ENCODE measurements around the gene GPR171.

GPR171 gene

DNA sequence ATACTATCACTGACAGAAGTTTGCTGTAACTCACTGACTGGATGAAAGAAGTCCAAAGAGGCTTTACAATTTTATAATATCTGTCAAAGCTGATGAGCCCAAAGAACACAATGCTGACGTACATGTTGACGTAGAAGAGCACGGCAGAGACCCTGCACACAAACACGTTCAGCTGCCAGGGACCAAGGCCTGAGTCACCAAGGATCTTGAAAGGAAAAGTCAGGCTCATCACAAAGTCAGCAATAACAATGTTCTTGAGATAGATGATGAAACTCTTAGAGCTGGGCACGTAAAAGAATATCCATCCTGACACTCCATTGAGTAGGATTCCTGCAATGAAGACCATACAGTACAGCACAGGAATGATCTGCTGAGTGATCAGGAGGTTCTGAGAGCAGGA is 10.9 kb upstream of the GPR171 start:
- DNase-seq (ENCODE audit: low read depth in 3 of 3) = no peak

DNA sequence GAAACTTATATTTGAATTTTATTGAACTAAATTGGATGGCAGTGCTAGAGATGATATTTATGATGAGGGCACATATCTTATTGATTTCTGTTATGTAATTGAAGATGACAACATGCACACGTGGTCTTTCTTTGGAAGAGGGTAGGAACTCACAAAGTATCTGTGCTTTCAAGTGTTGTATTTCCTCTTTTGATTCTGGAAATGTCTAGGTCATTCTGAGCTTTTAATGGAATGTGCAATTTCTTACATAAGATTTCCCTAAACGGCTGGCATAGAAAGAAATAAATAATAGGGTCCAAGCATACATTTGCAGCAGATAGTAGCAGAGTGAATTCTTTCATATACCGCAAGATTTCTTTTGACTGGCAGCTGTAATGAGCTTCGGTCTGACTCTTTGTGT is 10.1 kb upstream of the GPR171 start:
- DNase-seq (ENCODE audit: low read depth in 3 of 3) = no peak

DNA sequence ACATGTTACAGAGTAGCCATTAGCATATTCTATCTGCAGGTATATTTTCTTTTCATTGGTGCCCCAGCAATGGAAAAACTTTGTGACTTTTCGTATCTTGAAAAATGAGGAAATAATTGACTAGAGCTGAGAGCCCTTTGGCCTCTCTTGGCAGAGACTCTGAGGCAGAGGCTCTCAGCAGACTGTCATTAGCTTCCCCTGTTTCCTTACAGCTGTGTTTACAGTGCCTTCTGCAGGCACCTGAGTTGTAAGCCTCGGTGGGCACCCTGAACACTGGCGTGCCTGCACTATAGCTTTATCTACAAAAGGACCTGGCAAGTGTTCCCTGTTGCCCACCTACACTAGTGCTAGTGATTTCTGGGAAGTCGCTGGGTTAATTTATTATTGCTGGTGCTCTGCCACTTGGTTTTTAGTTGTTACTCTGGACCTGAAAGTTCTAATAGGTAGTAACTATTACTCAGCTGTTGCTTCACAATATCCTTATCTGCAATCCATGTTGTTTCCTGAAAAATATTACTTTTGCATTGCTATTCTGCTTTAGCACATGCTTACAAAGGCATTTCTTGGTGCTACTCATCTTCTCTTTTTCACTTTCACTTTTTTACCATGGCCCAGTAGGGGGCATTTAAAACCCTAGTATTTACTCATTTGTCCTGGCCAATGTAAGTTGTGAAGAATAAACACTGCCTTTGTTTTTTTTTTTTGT is 7.8 kb upstream of the GPR171 start:
- DNase-seq (ENCODE audit: low read depth in 3 of 3) = no peak

DNA sequence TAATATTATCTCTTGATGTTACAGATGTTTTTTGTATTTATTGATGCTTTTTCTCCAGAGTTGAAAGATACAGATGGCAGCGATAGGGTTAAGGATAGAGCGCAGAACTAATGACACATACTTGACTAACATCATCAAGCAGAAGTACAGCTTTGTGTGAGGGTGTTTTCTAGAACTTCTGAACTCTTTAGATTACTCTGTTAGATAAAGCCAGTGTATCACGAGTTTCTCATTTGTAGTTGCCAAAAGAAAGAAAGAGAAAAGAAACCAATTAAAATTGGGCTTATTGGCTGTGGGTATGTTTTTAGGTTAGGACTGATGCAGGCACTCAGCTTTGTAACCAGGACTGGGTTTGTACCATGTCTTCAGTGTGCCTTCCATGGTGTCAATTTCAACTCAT is 6.6 kb upstream of the GPR171 start:
- no peak for DNase-seq (ENCODE audit: low read depth in 3 of 3)

DNA sequence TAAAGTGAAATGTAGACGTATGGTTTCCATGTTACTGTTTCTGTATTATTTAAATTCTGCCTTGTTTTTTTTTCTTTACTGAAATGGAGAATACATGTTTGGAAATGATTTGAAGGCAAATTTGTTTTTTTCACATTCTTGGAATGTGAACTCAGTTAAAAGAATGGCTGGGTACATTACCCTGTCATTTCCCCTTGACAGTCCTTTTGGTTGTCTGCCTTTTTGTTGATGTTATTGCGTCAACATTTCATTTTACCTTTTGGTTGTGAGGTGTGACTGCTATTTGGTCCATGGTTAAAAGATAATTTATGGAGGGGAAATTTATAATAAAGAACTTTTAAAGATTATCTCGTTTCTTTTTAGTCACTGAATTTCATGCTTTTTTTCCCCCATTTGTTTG is 3.2 kb upstream of the GPR171 start:
- no peak for DNase-seq (ENCODE audit: low read depth in 3 of 3)

DNA sequence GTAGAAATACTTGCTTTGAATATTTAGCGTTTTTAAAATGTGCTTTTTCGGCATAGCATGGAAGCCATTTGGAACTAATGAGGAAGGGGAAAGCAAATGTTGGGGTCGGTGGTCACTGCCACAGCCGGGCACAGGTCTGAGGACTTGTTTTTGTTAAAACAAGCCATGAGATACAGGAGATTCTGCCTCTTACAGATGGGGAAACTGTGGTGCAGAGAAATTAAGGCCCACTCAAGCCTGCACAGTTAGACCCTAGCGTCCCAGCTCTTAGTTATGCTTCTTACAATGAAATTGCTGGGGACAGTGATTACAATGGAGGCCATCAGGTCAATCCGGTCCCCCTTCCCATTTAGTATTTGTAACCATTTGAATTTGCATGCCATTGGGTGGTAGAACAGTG is 2.5 kb upstream of the GPR171 start:
- no peak for DNase-seq (ENCODE audit: low read depth in 3 of 3)

DNA sequence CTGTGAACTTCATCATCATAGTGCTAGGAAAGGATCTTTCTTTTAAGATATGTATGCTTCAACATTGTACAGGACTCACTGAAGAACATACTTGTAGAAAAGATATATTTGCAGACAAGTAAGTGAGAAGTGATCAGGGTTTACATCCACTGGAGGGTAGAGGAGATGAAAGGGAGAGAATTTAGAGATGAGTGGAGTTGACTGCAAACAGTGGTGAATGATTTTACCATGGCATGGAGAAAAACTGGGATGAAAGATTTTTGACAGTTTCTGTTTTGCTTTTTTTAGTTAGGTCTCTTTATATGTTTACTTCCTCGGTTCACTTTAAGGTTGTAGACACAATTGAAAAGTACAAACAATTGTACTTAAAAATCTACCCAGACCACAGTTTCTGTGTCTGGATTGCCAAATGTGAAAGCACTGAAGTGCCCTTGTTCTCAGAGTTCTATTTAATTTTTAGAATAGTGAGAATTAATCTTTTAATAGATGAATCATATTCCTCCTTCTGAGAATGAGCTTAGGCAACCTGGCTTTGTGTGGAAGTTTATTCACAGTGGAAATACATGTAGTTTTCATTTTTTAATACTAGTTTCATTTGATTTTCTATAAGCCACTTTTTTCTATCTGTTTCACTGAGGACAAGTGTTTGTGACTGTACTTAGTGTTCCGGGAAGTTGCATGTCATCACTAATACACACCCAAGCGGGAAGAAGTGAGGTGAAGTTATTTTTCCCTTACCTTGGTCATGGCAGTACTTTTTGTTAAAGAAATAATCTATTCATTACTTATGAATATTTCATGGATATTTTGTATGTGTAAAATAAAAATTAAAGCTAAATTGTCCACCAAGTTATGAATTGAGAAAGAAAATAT is 1.8 kb upstream of the GPR171 start:
- DNase-seq (ENCODE audit: low read depth in 3 of 3) = no peak

DNA sequence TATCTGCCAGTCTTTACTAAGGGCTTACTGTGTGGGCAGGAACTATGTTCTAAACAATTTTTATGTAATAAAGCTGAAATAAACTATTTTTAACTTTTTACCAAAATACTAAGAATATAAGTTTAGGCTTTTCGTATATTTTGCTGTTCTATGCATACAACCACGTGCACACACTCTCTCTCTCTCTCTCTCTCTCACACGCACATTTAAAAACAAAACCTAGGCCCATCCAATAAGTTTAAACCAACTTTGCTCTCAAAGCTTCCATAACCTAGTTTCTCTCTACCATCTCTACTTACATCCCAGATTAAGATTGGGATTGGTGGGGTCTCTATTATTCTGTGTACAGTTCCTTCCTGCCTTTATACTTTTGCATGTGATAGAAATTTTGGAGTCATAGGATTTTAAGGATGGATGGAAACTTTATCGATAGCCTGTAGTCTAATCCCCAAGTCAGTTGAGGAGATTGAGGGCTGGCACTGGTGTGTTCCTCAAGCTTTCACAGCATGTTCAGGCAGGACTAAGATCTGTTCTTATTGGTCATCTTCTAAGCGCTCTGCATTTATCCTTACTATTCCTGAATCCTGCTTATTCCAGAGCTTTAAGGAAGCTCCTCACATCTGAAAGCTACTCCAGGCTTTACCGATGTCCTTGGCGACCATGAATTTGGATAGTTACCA is 1.8 kb downstream of the GPR171 start:
- DNase-seq (ENCODE audit: low read depth in 3 of 3) = no peak

DNA sequence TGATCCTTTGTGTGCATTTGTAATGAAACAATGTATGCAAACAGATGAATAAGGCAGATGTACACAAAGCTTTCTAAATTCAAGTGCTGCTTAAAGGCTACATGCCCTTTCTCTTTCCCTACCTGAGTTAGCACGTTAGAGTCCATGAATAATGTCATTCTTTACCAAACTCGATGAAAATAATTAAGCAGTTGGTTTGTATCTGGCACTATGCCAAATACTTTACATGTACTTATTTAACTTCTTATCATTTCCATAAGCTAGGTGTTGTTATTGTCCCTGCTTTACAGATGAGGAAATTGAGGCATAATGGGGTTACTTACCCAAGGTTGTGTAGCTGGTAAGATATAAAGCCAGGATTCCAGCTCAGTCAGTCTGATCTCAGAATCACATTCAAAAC is 2.4 kb downstream of the GPR171 start:
- DNase-seq (ENCODE audit: low read depth in 3 of 3) = no peak

DNA sequence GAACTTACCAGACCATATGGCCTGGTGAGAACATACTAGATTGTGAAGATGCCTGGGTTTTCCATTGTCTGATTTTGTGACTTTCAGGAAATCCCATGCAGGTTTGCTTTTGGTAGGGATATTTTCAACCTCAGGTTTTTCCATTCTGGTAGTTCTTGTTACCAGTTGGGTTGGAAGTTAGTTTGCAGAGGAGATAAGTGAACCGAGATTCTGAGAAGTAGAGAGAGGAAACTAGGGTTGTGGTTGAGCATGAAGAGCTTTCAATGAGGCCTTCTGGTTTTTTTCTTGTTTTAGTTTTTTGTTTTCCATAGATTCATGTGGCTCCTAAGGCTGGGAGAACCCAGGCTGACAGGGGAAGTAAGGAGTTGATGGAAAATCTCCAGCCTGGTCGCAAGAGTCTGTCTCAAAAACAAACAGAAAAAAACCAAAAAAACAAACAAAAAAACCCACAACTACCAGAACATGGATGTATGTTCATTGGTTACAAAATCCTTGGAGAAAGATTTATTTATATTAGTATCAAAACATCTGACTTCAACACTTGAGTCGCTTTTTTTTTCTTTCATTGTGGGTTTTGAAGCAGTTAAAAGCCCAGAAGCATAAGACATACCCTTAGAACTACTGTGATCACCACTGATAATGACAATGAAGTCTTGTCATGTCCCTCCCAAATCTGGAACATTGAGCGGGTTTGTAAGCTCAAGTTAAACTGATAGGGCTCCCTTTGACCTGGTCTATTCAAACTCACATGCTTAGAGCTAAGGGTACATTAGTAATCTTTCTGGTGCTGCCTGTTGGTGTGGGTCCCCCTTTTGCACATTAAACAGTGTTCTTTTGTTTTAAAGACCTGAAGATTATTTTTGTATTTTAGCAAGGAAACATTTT is 3.2 kb downstream of the GPR171 start:
- no peak for DNase-seq (ENCODE audit: low read depth in 3 of 3)

DNA sequence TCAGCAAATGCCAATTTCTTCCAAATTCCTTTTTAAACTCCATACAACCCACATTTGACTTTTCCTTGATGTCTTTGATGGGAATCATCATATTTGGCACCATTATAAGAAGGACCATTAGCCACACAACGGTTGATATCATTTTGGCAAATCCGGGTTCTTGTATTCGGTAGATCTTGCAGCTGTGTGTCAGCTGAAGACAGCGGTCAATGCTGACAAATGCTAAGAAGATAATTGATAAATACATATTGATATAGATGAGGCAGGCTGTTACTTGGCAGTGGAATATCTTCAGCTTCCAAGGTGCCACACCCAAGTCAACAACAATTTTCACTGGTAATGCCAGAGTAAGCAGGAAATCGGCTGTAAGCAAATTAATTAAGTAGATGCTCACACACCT is 4.2 kb downstream of the GPR171 start:
- no peak for DNase-seq (ENCODE audit: low read depth in 3 of 3)

DNA sequence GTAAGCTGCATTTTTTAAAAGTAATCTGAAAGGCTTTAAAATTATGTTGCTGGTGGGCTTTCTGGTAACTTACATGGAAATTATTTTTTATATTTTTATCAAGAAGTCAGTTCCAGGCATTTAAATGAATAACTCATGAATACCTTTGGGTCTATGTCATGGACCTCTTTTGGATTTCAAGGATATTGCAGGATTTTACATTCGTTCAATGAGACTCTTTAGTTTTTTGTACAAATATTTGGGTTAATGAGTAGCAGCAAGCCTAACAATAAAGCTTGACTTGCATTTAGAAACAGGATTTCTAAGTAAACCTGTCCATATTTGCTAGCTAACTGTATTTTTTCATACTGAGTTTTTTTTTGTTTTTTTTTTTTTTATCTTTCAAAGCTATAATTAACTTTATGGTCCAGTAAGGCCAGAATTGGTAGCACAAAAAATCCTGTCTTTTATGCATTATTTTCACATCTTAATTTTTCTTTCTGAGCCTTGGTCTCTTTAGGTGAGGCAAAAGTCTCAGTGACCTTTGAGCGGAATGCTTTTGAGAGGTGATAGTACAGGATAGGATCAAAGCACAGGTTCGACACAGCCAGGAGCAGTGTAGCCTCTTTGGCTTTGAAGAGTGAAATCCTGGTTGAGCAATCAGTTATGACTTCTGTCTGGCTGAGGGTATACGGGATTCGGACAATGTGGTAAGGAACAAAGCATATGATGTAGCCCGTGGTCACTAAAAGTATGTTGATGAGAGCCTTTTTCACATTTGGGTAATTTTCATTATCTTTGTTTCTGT is 4.8 kb downstream of the GPR171 start:
- no peak for DNase-seq (ENCODE audit: low read depth in 3 of 3)

DNA sequence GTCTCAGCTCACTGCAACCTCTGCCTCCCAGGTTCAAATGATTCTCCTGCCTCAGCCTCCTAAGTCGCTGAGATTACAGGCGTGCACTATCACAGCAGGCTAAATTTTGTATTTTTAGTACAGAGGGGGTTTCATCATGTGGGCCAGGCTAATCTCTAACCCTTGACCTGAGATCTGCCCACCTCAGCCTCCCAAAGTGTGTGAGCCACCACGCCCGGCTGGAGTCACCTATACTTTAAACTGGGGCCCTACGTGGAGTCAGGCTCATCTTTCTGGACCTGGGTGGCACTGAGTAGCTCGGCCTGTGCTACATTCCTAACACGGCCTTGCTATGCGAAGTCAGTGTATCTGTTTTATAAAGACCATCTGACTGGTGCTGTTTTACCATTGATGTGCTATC is 5.8 kb downstream of the GPR171 start:
- DNase-seq (ENCODE audit: low read depth in 3 of 3) = no peak

DNA sequence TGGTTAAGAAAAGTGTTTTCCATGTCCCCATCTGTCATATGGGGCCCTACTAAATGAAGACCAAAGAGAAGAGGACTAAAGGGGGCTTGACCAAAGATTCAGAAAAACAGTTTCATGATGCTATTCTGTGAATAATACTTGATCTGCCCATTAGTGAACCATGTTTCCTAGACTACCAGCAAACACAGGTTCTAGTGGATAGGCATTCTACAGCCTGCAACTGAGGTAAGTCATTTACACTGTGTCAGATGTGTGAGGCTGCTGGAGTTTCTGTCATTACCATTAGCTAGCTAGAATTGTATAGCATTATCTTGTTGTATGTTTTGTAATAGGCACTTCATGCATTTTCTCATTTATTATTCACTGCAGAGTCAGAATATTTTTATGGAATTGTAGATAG is 6.6 kb downstream of the GPR171 start:
- DNase-seq (ENCODE audit: low read depth in 3 of 3) = no peak

DNA sequence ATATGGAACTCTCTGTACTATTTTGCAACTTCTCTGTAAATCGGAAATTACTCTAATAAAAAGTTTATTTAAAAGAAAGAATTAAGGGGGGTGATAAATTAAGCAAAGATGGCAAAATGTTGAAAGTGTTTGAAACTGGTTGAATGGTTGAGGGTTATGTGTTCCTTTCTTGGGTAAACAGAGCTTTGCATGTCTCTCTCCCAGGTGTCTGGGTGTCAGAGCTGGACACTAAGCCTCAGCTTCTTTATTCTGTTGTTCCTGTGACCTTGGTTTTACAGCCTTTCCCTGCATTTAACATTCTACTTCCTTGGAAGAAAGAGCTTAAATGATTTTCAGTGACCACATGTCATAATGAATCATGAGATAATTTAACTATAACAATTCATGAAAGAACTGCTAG is 7.2 kb downstream of the GPR171 start:
- DNase-seq (ENCODE audit: low read depth in 3 of 3) = no peak

DNA sequence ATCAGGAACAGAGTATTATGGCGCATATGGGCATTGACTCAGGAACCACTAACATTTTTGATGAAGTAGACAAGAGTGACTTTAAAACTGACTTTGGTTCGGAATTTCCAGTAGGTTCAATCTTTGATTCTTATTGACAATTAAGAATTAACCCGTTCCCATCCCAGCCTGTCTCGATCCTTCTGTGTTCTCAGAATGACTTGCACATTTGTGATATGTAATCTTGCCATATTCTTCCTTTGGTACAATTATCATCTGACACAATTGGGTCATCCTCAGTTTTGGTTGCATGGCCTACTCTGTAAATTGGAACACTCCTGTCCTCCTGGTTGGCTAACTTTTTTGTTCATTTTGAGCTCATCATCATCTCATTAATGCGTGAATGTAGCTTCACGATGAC is 10.5 kb downstream of the GPR171 start:
- DNase-seq (ENCODE audit: low read depth in 3 of 3) = no peak

DNA sequence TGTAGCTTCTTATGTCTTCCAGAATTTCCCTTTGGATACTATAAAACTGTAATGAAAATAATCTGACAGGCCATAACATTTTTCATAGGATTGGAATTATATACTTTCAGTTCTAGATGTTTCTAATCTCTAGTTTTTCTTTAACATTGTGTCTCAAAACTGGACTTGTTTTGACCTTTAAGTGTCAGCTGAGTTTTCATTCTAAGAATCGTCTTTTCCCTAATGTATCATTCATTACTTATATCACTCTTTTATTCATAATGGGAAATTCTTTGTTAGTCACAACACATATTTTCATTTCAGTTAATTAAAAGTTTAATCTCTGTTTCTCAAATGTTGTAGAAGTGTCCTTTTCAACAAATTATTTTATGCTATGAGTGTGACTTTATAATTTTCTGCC is 11.9 kb downstream of the GPR171 start:
- no peak for DNase-seq (ENCODE audit: low read depth in 3 of 3)

DNA sequence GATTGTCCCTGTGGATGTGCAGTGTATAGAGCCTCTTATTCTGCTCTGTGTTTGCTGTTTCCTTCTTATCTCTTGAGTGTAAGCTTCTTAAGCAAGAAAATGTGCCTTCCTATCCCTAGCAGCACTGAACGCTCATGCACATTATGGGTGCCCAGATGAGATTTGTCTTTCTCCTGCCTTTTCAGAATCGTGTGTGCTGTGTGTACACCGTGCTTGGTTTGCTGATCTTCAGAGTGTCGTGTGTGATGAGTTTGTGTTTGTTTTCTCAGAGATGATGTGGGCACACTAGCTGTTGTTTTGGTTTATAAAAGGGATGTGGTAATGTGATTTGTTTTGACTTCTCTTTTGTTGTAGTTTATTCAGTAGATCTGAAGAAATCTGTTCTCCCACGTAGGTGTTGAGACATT is 19.7 kb downstream of the GPR171 start:
- no peak for DNase-seq (ENCODE audit: low read depth in 3 of 3)

DNA sequence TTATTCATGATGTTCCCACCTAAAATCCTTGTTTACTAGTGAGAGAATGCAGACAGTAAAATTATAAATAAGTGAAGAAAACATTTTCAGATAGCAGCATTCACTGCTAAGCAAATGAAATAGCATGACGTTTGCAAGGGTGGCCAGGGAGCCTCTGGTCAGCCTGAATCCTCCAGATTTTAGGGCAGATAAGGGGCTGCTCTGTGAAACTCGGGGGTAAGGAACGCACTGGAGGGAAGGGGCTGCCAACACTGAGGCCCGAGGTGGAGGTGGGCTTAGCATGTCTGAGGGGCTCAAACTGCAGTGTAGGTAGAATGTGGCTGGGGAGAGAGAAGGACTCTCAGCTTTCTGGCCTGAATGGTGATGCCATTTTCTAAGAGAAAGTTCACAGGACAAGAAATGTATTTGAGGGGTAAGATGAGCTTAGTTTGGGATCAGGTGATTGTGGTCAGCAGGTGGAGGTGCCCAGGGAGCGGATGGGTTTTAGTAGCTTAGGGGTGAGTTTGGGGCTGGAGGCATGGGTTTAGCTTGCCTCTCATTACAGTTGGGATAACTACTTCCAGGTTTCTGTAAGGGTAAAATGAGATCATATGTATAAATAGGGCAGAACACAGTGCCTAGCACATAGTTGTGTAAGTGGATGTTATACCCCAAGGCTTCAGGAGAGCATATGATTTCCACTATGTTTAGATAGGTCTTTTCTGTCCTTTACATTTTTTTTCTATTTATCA is 20.5 kb downstream of the GPR171 start:
- DNase-seq (ENCODE audit: low read depth in 3 of 3) = no peak

DNA sequence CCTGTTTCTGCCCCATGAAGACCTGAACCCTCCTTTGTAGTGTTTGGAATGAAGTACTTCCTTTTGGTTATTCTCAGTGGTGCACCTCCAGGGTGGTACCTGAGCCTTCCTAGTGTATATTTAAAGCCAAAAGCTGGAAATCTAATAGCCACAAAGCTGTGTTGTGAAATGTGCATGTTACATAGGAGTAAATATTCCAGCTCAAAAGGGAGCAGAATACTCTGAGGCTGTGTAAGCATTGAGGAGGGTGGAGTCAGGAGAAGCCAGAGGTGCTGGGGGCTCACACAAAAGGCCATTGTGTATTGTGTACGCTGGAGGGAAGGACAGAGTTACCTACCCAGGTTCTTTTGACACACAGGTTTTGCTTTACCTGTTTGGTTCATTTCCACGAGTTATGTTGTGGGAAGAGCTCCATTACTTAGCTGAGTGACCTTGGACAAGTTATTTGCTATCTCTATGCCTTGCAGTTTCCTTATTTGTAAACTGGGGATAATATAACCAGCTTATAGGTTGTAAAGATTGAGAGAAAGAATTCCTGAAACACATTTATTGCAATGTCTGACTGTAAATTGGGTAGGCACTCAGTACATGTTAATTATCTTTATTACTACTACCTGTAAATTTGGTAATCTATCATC is 24.7 kb downstream of the GPR171 start:
- no peak for DNase-seq (ENCODE audit: low read depth in 3 of 3)

Data from stimulated activated CD4-positive, alpha-beta T cell treated with anti-CD3 and anti-CD28 coated beads, TNF-alpha, amount 100 ng/mL, for 24 hours (primary cell).